HepG2 (cell line): ENCODE results near the gene WNT3A.

Experiments
- ARNTL ChIP-seq: sonication (generic); formaldehyde crosslinking; IDR thresholded peaks from 2 replicates; pipeline ENCODE4 v1.4.0; 2020; ENCODE audit warnings: mild to moderate bottlenecking, missing genetic modification reagents
- BRD4 ChIP-seq: sonication (generic); formaldehyde crosslinking; IDR thresholded peaks from 2 replicates; pipeline ENCODE4 v1.4.0; 2020; ENCODE audit warnings: missing genetic modification reagents
- CTCF ChIP-seq: sonication (generic); formaldehyde crosslinking; IDR thresholded peaks from 2 replicates; pipeline ENCODE4 v1.5.0; 2020; ENCODE audit warnings: mild to moderate bottlenecking, missing genetic modification reagents, moderate library complexity
- PHF20 ChIP-seq: sonication (generic); formaldehyde crosslinking; IDR thresholded peaks from 2 replicates; pipeline ENCODE4 v1.5.0; 2020; ENCODE audit warnings: mild to moderate bottlenecking, missing genetic modification reagents
- ZNF552 ChIP-seq: sonication (generic); formaldehyde crosslinking; IDR thresholded peaks from 2 replicates; pipeline ENCODE4 v1.9.0; 2022; ENCODE audit warnings: missing genetic modification reagents, mild to moderate bottlenecking, borderline replicate concordance
- ZNF615 ChIP-seq: sonication (generic); formaldehyde crosslinking; IDR thresholded peaks from 2 replicates; pipeline ENCODE4 v1.5.0; 2020; ENCODE audit warnings: mild to moderate bottlenecking, missing genetic modification reagents, borderline replicate concordance
- TF ChIP-seq, protein P1 (sequence below): sonication (generic); formaldehyde crosslinking; IDR thresholded peaks from 2 replicates; pipeline ENCODE4 v1.8.1; 2023; ENCODE audit warnings: missing genetic modification reagents, mild to moderate bottlenecking, borderline replicate concordance

DNA sequence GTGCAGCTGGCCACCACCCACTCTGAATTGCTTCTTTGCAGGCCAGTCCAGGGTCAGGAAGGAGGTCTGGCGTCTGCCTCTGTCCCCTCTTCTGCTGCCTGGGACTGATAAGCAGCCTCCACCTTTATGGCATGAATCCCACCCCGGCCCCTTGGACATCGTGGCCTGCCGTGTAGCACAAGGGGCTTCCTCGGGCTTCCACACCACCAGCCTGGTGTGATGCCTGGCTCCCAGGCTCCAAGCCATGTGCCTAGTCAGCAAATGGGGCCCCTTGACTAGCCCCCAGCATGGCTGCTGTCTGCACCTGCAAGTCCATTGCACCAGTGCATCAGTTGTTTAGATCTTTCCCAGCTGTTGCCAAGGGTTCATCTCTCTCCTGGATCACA is 65.9 kb downstream of the WNT3A start:
- no peak for TF ChIP-seq PHF20
- TF ChIP-seq, protein P1, sequence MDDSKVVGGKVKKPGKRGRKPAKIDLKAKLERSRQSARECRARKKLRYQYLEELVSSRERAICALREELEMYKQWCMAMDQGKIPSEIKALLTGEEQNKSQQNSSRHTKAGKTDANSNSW (CRISPR knock-in tag), result no peak
- no peak for TF ChIP-seq ARNTL (CRISPR knock-in tag)
- TF ChIP-seq CTCF, result no peak
- no peak for TF ChIP-seq ZNF552 (CRISPR knock-in tag)
- TF ChIP-seq ZNF615, result no peak
- no peak for TF ChIP-seq BRD4 (CRISPR knock-in tag)
